ENCODE measurements around the gene GRB14. TPM values are rescaled to one million over a fixed set of nuclear protein-coding genes. Genes with fewer than 3 reads are reported as not detected.

GRB14 gene
- total RNA-seq, 1 experiment from 2014 or later = 6.3 TPM

GRCh38 chr2:164595031-164595430, 26.3 kb downstream of the GRB14 start:
- Histone ChIP-seq H3K9me2 (ENCODE audit: insufficient read depth) (no peaks in the 10 kb centered on the region), H3K9ac (ENCODE audit: low read length) (no peak overlapping the region), H3K9me3 (ENCODE audit: control insufficient read depth in 1 of 2, insufficient read depth in 1 of 2, low read depth in 1 of 2, low read length in 2 of 2) (no peaks in the 10 kb centered on the region), H4K20me1 (ENCODE audit: insufficient read depth) (no peaks in the 10 kb centered on the region), H3K27ac (ENCODE audit: low read depth, low read length) (no peak overlapping the region), H3K79me2 (ENCODE audit: insufficient read depth, low read length) (no peaks in the 10 kb centered on the region), H3K36me3 (ENCODE audit: control insufficient read depth in 1 of 2, insufficient read depth in 2 of 2, low read length in 2 of 2) (no peaks in the 10 kb centered on the region), H3K4me1 (ENCODE audit: control insufficient read depth in 1 of 2, insufficient read depth in 2 of 2, low read length in 2 of 2) (no peaks in the 10 kb centered on the region), H3K27me3 (ENCODE audit: insufficient read depth, low read length) (no peaks in the 10 kb centered on the region), H3K4me2 (ENCODE audit: low read length) (no peak overlapping the region), H2AFZ (ENCODE audit: low read depth, low read length, poor library complexity, severe bottlenecking) (no peak overlapping the region), H3K4me3 (replicated peaks in 1 of 2; ENCODE audit: low read depth in 1 of 2, low read length in 2 of 2) (no peak overlapping the region)
- POLR2A ChIA-PET = no interaction called here
- DNase-seq (ENCODE audit: low read depth, low spot score) (no peak), ATAC-seq (no peak)
- TF ChIP-seq POLR2AphosphoS5 (IDR thresholded peaks at IDR 0.05; ENCODE audit: low read depth, low read length) (no peak), SRF (IDR thresholded peaks at IDR 0.05; ENCODE audit: low read depth) (no peak), TCF7L2 (IDR thresholded peaks at IDR 0.05; ENCODE audit: borderline replicate concordance, extremely low read depth, insufficient read depth, insufficient read length) (no peak), JUND (IDR thresholded peaks at IDR 0.05) (no peak), FOSL1 (IDR thresholded peaks at IDR 0.05; ENCODE audit: low read depth) (no peak), ATF3 (IDR thresholded peaks at IDR 0.05) (no peak), CEBPB (IDR thresholded peaks at IDR 0.05; ENCODE audit: low read depth) (no peak), SIN3A (IDR thresholded peaks at IDR 0.05; ENCODE audit: low read depth) (no peak), REST (IDR thresholded peaks at IDR 0.05; ENCODE audit: low read depth) (no peak), YY1 (IDR thresholded peaks at IDR 0.05; ENCODE audit: extremely low read depth, insufficient replicate concordance, low read depth, low read length) (no peak), POLR2A (IDR thresholded peaks at IDR 0.05; ENCODE audit: borderline replicate concordance, extremely low read depth, insufficient read depth, insufficient read length) (no peak), EZH2 (IDR thresholded peaks at IDR 0.05) (no peak), RAD21 (IDR thresholded peaks at IDR 0.05; ENCODE audit: low read depth) (no peak), ELF1 (IDR thresholded peaks at IDR 0.05; ENCODE audit: borderline replicate concordance, low read depth) (no peak), ZNF274 (IDR thresholded peaks at IDR 0.05; ENCODE audit: low read depth, low read length) (no peak), CBX3 (IDR thresholded peaks at IDR 0.05; ENCODE audit: low read depth) (no peak), MAX (IDR thresholded peaks at IDR 0.05) (no peak), SP1 (IDR thresholded peaks at IDR 0.05; ENCODE audit: low read depth) (no peak), EGR1 (IDR thresholded peaks at IDR 0.05; ENCODE audit: low read depth) (no peak)
- RAD21 ChIA-PET (ENCODE audit: low non-redundant PET in 1 of 2, low total read pairs in 2 of 2, uncharacterized antibody in 2 of 2, unreplicated experiment in 2 of 2) = no interaction called here
- intact Hi-C loops (cut with micrococcal nuclease) = no loop called here
- CTCF ChIA-PET = no interaction called here
- BruUV-seq (replicated peaks) = no TSS peak

Data from HCT116 (cell line).